ENCODE results near the gene POLR3B. TPM values are rescaled to one million over a fixed set of nuclear protein-coding genes. Genes with fewer than 3 reads are reported as not detected.
"Not testable (repeated sequence)": the region's sequence is repeated elsewhere in the genome, so short reads cannot be mapped to it uniquely, and the experiment has no call there.

Gene POLR3B
- total and polyA plus RNA-seq, 2 experiments from 2014 or later = 8.3 to 13.7 TPM

DNA sequence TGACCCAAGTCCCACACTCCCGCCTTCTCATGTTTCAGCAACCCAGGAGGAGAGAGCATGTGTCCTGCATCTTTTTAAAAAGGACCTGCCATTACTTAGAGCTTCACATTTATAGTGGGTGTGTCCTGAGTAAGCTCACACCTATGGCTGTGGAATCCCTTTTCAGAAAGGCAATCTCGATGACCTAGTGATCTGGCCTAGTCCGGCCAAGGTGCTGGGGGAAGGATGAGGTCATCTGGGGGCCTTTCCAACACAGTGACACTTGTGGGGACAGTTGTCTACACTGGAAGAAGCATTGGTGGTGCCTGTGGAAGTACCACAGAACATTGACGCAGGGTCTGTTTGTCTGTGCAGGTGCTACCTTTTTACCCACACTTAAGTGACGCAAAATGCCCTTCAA lies 46.9 kb upstream of the POLR3B start:
- Histone ChIP-seq H3K4me1 (ENCODE audit: insufficient read depth) (peaks cover 17% of the 10 kb centered on the region), H3K9me3 (ENCODE audit: low read depth) (no peaks in the 10 kb centered on the region), H4K20me1 (ENCODE audit: insufficient read depth) (no peaks in the 10 kb centered on the region), H3K27ac (no peak overlapping the region), H3K9me2 (ENCODE audit: insufficient read depth) (no peaks in the 10 kb centered on the region), H3K79me2 (ENCODE audit: insufficient read depth) (peaks cover 7% of the 10 kb centered on the region), H3F3A (ENCODE audit: insufficient read depth) (peaks cover 10% of the 10 kb centered on the region), H3K4me2 (ENCODE audit: unreplicated experiment) (no peak overlapping the region), H3K36me3 (ENCODE audit: low read depth) (peaks cover 17% of the 10 kb centered on the region; the same call in 1 of the 2 replicates), H3K9ac (no peak overlapping the region), H2AFZ (no peak overlapping the region), H3K4me3 (no peak overlapping the region), H3K27me3 (replicated peaks; ENCODE audit: insufficient read depth) (no peaks in the 10 kb centered on the region)
- 95 to 97% methylated on average over 5 of the region's 5 CpGs for WGBS, 2 experiments (ENCODE audit: low coverage in 1 of 2, low lambda C conversion rate in 2 of 2, missing lambda C conversion rate in 2 of 2)
- no peak for TF ChIP-seq EZH2phosphoT487 (IDR thresholded peaks at IDR 0.05; ENCODE audit: insufficient read depth, low read depth)
- no peak for TF ChIP-seq EZH2 (IDR thresholded peaks at IDR 0.05; ENCODE audit: insufficient read depth, poor library complexity, severe bottlenecking)
- DNase-seq = no peak
- in situ Hi-C loops (cut with MboI) = no loop called here

DNA sequence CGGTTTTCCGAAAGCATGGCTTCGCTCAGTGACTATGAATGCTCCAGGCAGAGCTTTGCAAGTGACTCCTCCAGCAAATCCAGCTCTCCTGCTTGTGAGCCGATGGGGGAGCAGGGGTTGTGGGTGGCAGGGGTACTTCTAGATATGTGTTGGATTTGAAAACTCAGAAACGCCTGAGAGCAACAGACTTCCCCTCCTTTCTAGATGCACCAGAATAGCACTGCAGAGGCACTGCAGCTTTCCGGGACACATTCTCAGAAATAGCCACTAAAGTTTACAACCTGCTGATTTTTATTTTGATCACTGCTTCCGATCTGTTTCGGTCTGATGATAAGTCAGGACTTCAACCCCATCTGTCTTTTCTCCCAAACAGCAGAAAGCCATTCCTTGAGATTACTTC lies 46.4 kb upstream of the POLR3B start:
- no peak overlapping the region for H3K4me2 ChIP-seq (ENCODE audit: unreplicated experiment)
- H3K4me3 ChIP-seq = no peak overlapping the region
- peaks cover 17% of the 10 kb centered on the region for H3K4me1 ChIP-seq (ENCODE audit: insufficient read depth)
- peaks cover 10% of the 10 kb centered on the region for H3F3A ChIP-seq (ENCODE audit: insufficient read depth)
- no peaks in the 10 kb centered on the region for H3K27me3 ChIP-seq (replicated peaks; ENCODE audit: insufficient read depth)
- H2AFZ ChIP-seq = no peak overlapping the region
- H3K79me2 ChIP-seq (ENCODE audit: insufficient read depth) = peaks cover 3% of the 10 kb centered on the region; the same call in 1 of the 2 replicates
- in situ Hi-C loops (cut with MboI) = no loop called here
- 76 to 78% methylated on average over 8 of the region's 8 CpGs for WGBS, 2 experiments (ENCODE audit: low coverage in 1 of 2, low lambda C conversion rate in 2 of 2, missing lambda C conversion rate in 2 of 2)
- H3K36me3 ChIP-seq (ENCODE audit: low read depth) = peaks cover 21% of the 10 kb centered on the region; the same call in 1 of the 2 replicates
- no peak overlapping the region for H3K9ac ChIP-seq
- no peaks in the 10 kb centered on the region for H3K9me3 ChIP-seq (ENCODE audit: low read depth)
- H3K9me2 ChIP-seq (ENCODE audit: insufficient read depth) = no peaks in the 10 kb centered on the region
- no peak overlapping the region for H3K27ac ChIP-seq
- TF ChIP-seq EZH2 (IDR thresholded peaks at IDR 0.05; ENCODE audit: insufficient read depth, poor library complexity, severe bottlenecking) (no peak), EZH2phosphoT487 (IDR thresholded peaks at IDR 0.05; ENCODE audit: insufficient read depth, low read depth) (no peak)
- no peak for DNase-seq
- no peaks in the 10 kb centered on the region for H4K20me1 ChIP-seq (ENCODE audit: insufficient read depth)

- H3K79me2 ChIP-seq (ENCODE audit: insufficient read depth); H3K27me3 ChIP-seq (replicated peaks; ENCODE audit: insufficient read depth); H4K20me1 ChIP-seq (ENCODE audit: insufficient read depth); in situ Hi-C loops (cut with MboI); DNase-seq; H3K9me3 ChIP-seq (ENCODE audit: low read depth); H2AFZ ChIP-seq; H3K9ac ChIP-seq; H3K27ac ChIP-seq; H3K9me2 ChIP-seq (ENCODE audit: insufficient read depth); H3K4me3 ChIP-seq; H3K4me2 ChIP-seq (ENCODE audit: unreplicated experiment); H3F3A ChIP-seq (ENCODE audit: insufficient read depth): not testable (repeated sequence)
- Histone ChIP-seq H3K36me3 (ENCODE audit: low read depth) (peaks cover 26% of the 10 kb centered on the region; the same call in 1 of the 2 replicates), H3K4me1 (ENCODE audit: insufficient read depth) (peaks cover 17% of the 10 kb centered on the region)
- WGBS, 2 experiments (ENCODE audit: low coverage in 1 of 2, low lambda C conversion rate in 2 of 2, missing lambda C conversion rate in 2 of 2) = 63 to 72% methylated on average over 4 of the region's 4 CpGs
Measured at GRCh38 chr12:106313413-106313812, 44.1 kb upstream of the POLR3B start.

DNA sequence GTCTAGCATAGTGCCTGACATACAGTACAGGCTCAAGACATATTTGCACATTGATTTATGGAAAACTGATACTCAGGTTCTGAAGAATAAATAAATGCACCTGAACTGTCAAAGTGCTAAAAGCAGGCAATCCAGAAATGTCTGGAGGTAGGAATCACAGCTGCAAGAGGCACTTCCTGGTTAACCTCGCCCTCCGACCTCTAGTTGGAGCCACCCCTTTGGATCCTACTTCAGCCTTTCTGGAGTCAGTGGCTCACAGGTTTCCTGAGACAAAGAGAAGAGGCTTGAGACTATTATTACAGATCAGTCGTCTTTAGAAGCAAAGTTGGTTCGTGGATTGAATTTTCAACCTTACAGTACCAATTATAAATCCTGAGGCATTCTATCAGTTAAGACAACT lies 42.0 kb upstream of the POLR3B start:
- no peak for TF ChIP-seq EZH2phosphoT487 (IDR thresholded peaks at IDR 0.05; ENCODE audit: insufficient read depth, low read depth)
- Histone ChIP-seq H3K4me3 (no peak overlapping the region), H3K36me3 (ENCODE audit: low read depth) (peaks cover 36% of the 10 kb centered on the region), H3K4me1 (ENCODE audit: insufficient read depth) (no peaks in the 10 kb centered on the region), H3K9me3 (ENCODE audit: low read depth) (no peaks in the 10 kb centered on the region), H3K9ac (no peak overlapping the region), H3K9me2 (ENCODE audit: insufficient read depth) (no peaks in the 10 kb centered on the region), H3K79me2 (ENCODE audit: insufficient read depth) (no peaks in the 10 kb centered on the region), H3F3A (ENCODE audit: insufficient read depth) (no peaks in the 10 kb centered on the region), H3K27me3 (replicated peaks; ENCODE audit: insufficient read depth) (no peaks in the 10 kb centered on the region), H4K20me1 (ENCODE audit: insufficient read depth) (no peaks in the 10 kb centered on the region), H3K4me2 (ENCODE audit: unreplicated experiment) (no peak overlapping the region), H3K27ac (no peak overlapping the region), H2AFZ (no peak overlapping the region)
- 94 to 97% methylated on average over 4 of the region's 4 CpGs for WGBS, 2 experiments (ENCODE audit: low coverage in 1 of 2, low lambda C conversion rate in 2 of 2, missing lambda C conversion rate in 2 of 2)
- DNase-seq = no peak
- in situ Hi-C loops (cut with MboI) = no loop called here

DNA sequence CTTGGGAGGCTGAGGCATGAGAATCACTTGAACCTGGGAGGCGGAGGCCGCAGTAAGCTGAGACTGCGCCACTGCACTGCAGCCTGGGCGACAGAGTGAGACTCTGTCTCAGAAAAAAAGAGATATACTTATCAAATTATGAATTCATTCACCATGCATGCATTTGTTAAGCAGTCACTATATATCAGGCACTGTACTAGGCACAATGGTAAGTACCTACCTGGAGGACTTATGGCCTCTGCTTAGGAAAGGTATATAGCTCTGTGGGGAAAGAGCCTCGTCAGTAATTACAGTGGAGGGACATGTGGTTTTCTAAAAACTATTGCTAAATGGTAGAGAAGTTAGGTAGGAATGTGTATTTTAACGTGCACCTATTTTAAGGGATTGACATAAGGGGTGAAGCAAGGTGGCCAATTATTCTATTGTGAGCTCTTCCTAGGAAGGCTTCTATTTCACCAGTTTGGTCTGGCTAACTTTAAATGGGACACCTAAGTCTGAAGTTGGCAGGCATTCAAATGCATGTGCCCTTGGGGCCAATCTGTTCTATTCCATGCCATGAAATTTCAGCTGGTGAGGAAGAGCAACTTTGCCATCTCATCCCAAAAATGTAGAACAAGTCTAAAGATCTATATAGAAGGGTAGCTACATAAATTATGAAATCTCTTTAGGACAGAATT lies 40.0 kb upstream of the POLR3B start:
- Histone ChIP-seq H3K79me2 (ENCODE audit: insufficient read depth) (no peaks in the 10 kb centered on the region), H3K27ac (no peak overlapping the region)
- no peak for TF ChIP-seq EZH2 (IDR thresholded peaks at IDR 0.05; ENCODE audit: insufficient read depth, poor library complexity, severe bottlenecking)
- TF ChIP-seq EZH2phosphoT487 (IDR thresholded peaks at IDR 0.05; ENCODE audit: insufficient read depth, low read depth) = no peak

More for the DNA sequence above, 40.0 kb upstream of the POLR3B start:
- WGBS, 2 experiments (ENCODE audit: low coverage in 1 of 2, low lambda C conversion rate in 2 of 2, missing lambda C conversion rate in 2 of 2) = 94 to 98% methylated on average over 6 of the region's 6 CpGs
- Histone ChIP-seq H3K4me2 (ENCODE audit: unreplicated experiment) (no peak overlapping the region), H3K4me3 (no peak overlapping the region), H3F3A (ENCODE audit: insufficient read depth) (no peaks in the 10 kb centered on the region), H4K20me1 (ENCODE audit: insufficient read depth) (no peaks in the 10 kb centered on the region), H2AFZ (no peak overlapping the region), H3K9ac (no peak overlapping the region), H3K9me3 (ENCODE audit: low read depth) (no peaks in the 10 kb centered on the region), H3K27me3 (replicated peaks; ENCODE audit: insufficient read depth) (no peaks in the 10 kb centered on the region), H3K36me3 (ENCODE audit: low read depth) (peaks cover 39% of the 10 kb centered on the region), H3K4me1 (ENCODE audit: insufficient read depth) (no peaks in the 10 kb centered on the region), H3K9me2 (ENCODE audit: insufficient read depth) (no peaks in the 10 kb centered on the region)
- DNase-seq = no peak
- in situ Hi-C loops (cut with MboI) = no loop called here
